ENCODE results near the gene ACSF3. TPM values are rescaled to one million over a fixed set of nuclear protein-coding genes. Genes with fewer than 3 reads are reported as not detected.
"Not testable (repeated sequence)": the region's sequence is repeated elsewhere in the genome, so short reads cannot be mapped to it uniquely, and the experiment has no call there.

Gene ACSF3
- total RNA-seq, 1 donor from 2014 or later, result 32.0 TPM

GRCh38 chr16:89069920-89070319 lies 23.7 kb upstream of the ACSF3 start:
- intact Hi-C loops (cut with DNase I), result no loop called here
- no peak overlapping the region for H3K4me3 ChIP-seq
- ATAC-seq (no peak), DNase-seq (no peak)
- no peak overlapping the region for H3K27ac ChIP-seq
- H3K36me3 ChIP-seq, result no peaks in the 10 kb centered on the region
- no peaks in the 10 kb centered on the region for H3K9me3 ChIP-seq
- no peak for TF ChIP-seq CTCF (IDR thresholded peaks at IDR 0.05)
- peaks cover 16% of the 10 kb centered on the region for H3K27me3 ChIP-seq
- H3K4me1 ChIP-seq, result no peaks in the 10 kb centered on the region

- H3K27me3 ChIP-seq, result peaks cover 16% of the 10 kb centered on the region
- H3K4me1 ChIP-seq, result no peaks in the 10 kb centered on the region
- no peak for TF ChIP-seq CTCF (IDR thresholded peaks at IDR 0.05)
- no peaks in the 10 kb centered on the region for H3K36me3 ChIP-seq
- no peak for ATAC-seq
- DNase-seq, result no peak
- intact Hi-C loops (cut with DNase I), result no loop called here
- no peak overlapping the region for H3K4me3 ChIP-seq
- H3K27ac ChIP-seq, result no peak overlapping the region
- no peaks in the 10 kb centered on the region for H3K9me3 ChIP-seq
Observed at GRCh38 chr16:89070590-89070989, 23.1 kb upstream of the ACSF3 start.

GRCh38 chr16:89071686-89072547 lies 21.7 kb upstream of the ACSF3 start:
- TF ChIP-seq CTCF (IDR thresholded peaks at IDR 0.05), result no peak
- H3K9me3 ChIP-seq, result no peaks in the 10 kb centered on the region
- H3K36me3 ChIP-seq, result no peaks in the 10 kb centered on the region
- H3K4me3 ChIP-seq, result no peak overlapping the region
- H3K27ac ChIP-seq, result no peak overlapping the region
- H3K27me3 ChIP-seq, result peaks cover 16% of the 10 kb centered on the region
- no peak for DNase-seq
- intact Hi-C loops (cut with DNase I), result no loop called here
- no peaks in the 10 kb centered on the region for H3K4me1 ChIP-seq
- ATAC-seq, result no peak

- intact Hi-C loops (cut with DNase I), result no loop called here
Observed at GRCh38 chr16:89072548-89073130, 21.0 kb upstream of the ACSF3 start.

GRCh38 chr16:89073346-89074071 lies 20.1 kb upstream of the ACSF3 start:
- no peak for DNase-seq
- TF ChIP-seq CTCF (IDR thresholded peaks at IDR 0.05), result no peak
- Histone ChIP-seq H3K9me3 (no peaks in the 10 kb centered on the region), H3K27me3 (peaks cover 16% of the 10 kb centered on the region), H3K27ac (no peak overlapping the region), H3K4me1 (no peaks in the 10 kb centered on the region), H3K36me3 (no peaks in the 10 kb centered on the region), H3K4me3 (no peak overlapping the region)
- intact Hi-C loops (cut with DNase I), result no loop called here
- ATAC-seq, result no peak

More at GRCh38 chr16:89072548-89073130, 21.0 kb upstream of the ACSF3 start:
- H3K4me1 ChIP-seq, result no peaks in the 10 kb centered on the region
- ATAC-seq, result no peak
- H3K36me3 ChIP-seq, result no peaks in the 10 kb centered on the region
- H3K27ac ChIP-seq, result no peak overlapping the region
- no peaks in the 10 kb centered on the region for H3K9me3 ChIP-seq
- peaks cover 16% of the 10 kb centered on the region for H3K27me3 ChIP-seq
- no peak for TF ChIP-seq CTCF (IDR thresholded peaks at IDR 0.05)
- DNase-seq, result no peak
- H3K4me3 ChIP-seq, result no peak overlapping the region

GRCh38 chr16:89074072-89074674 lies 19.5 kb upstream of the ACSF3 start:
- H3K4me3 ChIP-seq; DNase-seq; H3K36me3 ChIP-seq; H3K27ac ChIP-seq; H3K9me3 ChIP-seq; ATAC-seq; intact Hi-C loops (cut with DNase I); H3K4me1 ChIP-seq: not testable (repeated sequence)
- H3K27me3 ChIP-seq, result peaks cover 16% of the 10 kb centered on the region

Data from upper lobe of right lung (tissue), 1 donor.